Measurements from ENCODE around the gene OR1C1.

DNA sequence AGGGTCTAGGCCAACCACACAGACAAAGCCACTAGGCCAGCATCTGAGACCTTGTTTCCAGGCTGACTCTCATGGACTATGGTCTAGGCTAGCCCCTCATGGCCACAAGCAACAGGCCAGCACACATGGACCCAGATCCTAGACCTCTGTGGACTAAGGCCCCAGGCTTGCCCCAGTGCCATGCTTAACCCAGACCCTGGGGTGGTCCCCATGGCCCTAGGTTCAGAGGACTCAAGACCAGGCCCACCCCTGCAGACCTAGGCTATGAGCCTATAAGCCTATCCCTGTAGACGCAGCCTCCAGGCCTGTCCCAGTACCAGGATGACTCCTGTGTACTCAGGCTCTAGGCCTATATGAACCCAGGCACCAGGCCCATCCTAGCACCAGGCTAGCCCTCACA, 10.5 kb downstream of the OR1C1 start:
- TF ChIP-seq EP300 (IDR thresholded peaks at IDR 0.05; ENCODE audit: borderline replicate concordance): no peak
- TF ChIP-seq TAF1 (IDR thresholded peaks at IDR 0.05; ENCODE audit: low read depth): no peak
- TF ChIP-seq CEBPB (IDR thresholded peaks at IDR 0.05): no peak
- TF ChIP-seq CREB1 (IDR thresholded peaks at IDR 0.05; ENCODE audit: low read depth): no peak
- no peak for TF ChIP-seq ZBTB7A (IDR thresholded peaks at IDR 0.05; ENCODE audit: low read depth)
- TF ChIP-seq, protein P1, sequence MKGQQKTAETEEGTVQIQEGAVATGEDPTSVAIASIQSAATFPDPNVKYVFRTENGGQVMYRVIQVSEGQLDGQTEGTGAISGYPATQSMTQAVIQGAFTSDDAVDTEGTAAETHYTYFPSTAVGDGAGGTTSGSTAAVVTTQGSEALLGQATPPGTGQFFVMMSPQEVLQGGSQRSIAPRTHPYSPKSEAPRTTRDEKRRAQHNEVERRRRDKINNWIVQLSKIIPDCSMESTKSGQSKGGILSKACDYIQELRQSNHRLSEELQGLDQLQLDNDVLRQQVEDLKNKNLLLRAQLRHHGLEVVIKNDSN (IDR thresholded peaks at IDR 0.05): no peak
- TF ChIP-seq, protein P2, sequence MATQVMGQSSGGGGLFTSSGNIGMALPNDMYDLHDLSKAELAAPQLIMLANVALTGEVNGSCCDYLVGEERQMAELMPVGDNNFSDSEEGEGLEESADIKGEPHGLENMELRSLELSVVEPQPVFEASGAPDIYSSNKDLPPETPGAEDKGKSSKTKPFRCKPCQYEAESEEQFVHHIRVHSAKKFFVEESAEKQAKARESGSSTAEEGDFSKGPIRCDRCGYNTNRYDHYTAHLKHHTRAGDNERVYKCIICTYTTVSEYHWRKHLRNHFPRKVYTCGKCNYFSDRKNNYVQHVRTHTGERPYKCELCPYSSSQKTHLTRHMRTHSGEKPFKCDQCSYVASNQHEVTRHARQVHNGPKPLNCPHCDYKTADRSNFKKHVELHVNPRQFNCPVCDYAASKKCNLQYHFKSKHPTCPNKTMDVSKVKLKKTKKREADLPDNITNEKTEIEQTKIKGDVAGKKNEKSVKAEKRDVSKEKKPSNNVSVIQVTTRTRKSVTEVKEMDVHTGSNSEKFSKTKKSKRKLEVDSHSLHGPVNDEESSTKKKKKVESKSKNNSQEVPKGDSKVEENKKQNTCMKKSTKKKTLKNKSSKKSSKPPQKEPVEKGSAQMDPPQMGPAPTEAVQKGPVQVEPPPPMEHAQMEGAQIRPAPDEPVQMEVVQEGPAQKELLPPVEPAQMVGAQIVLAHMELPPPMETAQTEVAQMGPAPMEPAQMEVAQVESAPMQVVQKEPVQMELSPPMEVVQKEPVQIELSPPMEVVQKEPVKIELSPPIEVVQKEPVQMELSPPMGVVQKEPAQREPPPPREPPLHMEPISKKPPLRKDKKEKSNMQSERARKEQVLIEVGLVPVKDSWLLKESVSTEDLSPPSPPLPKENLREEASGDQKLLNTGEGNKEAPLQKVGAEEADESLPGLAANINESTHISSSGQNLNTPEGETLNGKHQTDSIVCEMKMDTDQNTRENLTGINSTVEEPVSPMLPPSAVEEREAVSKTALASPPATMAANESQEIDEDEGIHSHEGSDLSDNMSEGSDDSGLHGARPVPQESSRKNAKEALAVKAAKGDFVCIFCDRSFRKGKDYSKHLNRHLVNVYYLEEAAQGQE (IDR thresholded peaks at IDR 0.05; ENCODE audit: low read depth): no peak
- TF ChIP-seq FOXM1 (IDR thresholded peaks at IDR 0.05; ENCODE audit: borderline replicate concordance, low read depth): no peak
- TF ChIP-seq, protein P3, sequence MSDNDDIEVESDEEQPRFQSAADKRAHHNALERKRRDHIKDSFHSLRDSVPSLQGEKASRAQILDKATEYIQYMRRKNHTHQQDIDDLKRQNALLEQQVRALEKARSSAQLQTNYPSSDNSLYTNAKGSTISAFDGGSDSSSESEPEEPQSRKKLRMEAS (IDR thresholded peaks at IDR 0.05): no peak
- no peak for TF ChIP-seq EGR1 (IDR thresholded peaks at IDR 0.05)
- TF ChIP-seq RAD21 (IDR thresholded peaks at IDR 0.05; ENCODE audit: low read depth): no peak
- no peak for TF ChIP-seq TEAD4 (IDR thresholded peaks at IDR 0.05)
